Testis (tissue), 3 donors: ENCODE data around the gene TTLL9. TPM values are rescaled to one million over a fixed set of nuclear protein-coding genes. Genes with fewer than 3 reads are reported as not detected.

ENCODE experiments used
- DNase-seq: peaks from one replicate; pipeline ENCODE4 v3.0.0-alpha.2; 2019
- H3K27ac ChIP-seq, 2 donors: fragments of 200-600 bp; sonication (generic); one replicate each; pipeline ENCODE4 v1.5.1; 2019
- H3K27me3 ChIP-seq: fragments of 200-600 bp; sonication (generic); one replicate; pipeline ENCODE4 v1.5.1; 2019
- H3K36me3 ChIP-seq: fragments of 200-600 bp; sonication (generic); one replicate; pipeline ENCODE4 v1.5.1; 2017; ENCODE audit warnings: low read depth; ENCODE audit errors: missing control alignments
- H3K4me1 ChIP-seq: fragments of 200-600 bp; sonication (generic); one replicate; pipeline ENCODE4 v1.5.1; 2019
- H3K4me3 ChIP-seq, 2 donors: fragments of 200-600 bp; sonication (generic); one replicate each; pipeline ENCODE4 v1.5.1; 2017 to 2019
- H3K9me3 ChIP-seq: fragments of 200-600 bp; sonication (generic); one replicate; pipeline ENCODE4 v1.5.1; 2017
- POLR2A ChIP-seq: fragments of 450-650 bp; IDR thresholded peaks from one replicate; pipeline ENCODE4 v1.6.1; 2017; ENCODE audit warnings: antibody characterized with exemption, mild to moderate bottlenecking, moderate library complexity
- WGBS, 2 donors: methylation state at CpG; one replicate each; pipeline ENCODE4 v1.1.5; 2018; 5-methylcytosine and 5-hydroxymethylcytosine counted together
- intact Hi-C: fragments of 100-400 bp; cut with DNase I; formaldehyde crosslinking; loops from one replicate; pipeline ENCODE4 v1.15.1; 2023; ENCODE audit warnings: low total_unique reads
- polyA plus RNA-seq: library from polyadenylated mRNA; stranded (reverse); fragments of 350-450 nt; fragmentation: Illumina TruSeq; extraction: RNeasy Lipid Tissue Mini Kit (QIAGEN cat#74804); gene quantifications from one replicate; pipeline ENCODE4 v1.2.3, GENCODE V29; 2014; ENCODE audit warnings: low read depth, low replicate concordance; ENCODE audit not compliant: insufficient read depth
- total RNA-seq, 2 donors: library from RNA; depleted of rRNA; stranded (reverse); fragments of >200 nt; gene quantifications; one replicate each; pipeline ENCODE4 v1.2.3, GENCODE V29; 2016
- TF ChIP-seq, protein P1 (sequence below), 3 experiments: fragments of 450-650 bp in 2 of 3; fragments of 200-600 bp in 1 of 3; sonication (generic) in 1 of 3; IDR thresholded peaks; one replicate each; pipeline ENCODE4 v1.5.1; 2016 to 2019; ENCODE audit warnings: antibody characterized with exemption in 3 of 3, mild to moderate bottlenecking in 2 of 3, moderate library complexity in 1 of 3

TTLL9 gene
- total and polyA plus RNA-seq, 3 donors from 2014 or later: 8.7 to 32.7 (median 19.1) TPM

DNA sequence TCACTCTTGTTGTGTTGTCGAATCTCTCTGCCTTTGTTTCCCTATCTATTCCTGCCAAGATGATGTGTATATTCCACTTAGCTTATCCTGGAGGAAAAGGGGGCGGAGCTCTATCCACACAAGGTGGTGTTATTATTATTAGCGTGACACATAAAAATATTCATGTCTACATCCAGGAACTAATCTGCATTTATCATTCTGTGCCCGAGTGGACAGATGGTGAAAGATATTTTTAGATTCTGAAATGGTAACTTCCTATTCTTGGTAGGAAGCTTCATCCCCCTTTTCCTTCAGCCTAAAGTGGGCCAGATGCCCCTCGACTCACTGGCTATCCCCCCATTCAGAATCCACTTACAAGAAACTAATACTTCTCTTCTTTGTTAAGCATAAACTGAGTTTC, 99.6 kb downstream of the TTLL9 start:
- intact Hi-C loops: no loop called here
- no peak for DNase-seq
- H3K27me3 ChIP-seq: no peaks in the 10 kb centered on the region
- H3K36me3 ChIP-seq: no peaks in the 10 kb centered on the region
- no peak overlapping the region for H3K27ac ChIP-seq
- no peak overlapping the region for H3K4me3 ChIP-seq
- no peaks in the 10 kb centered on the region for H3K4me1 ChIP-seq
- H3K9me3 ChIP-seq: no peaks in the 10 kb centered on the region
- WGBS, 2 donors: 66 to 67% methylated on average over 5 of the region's 5 CpGs
- no peak for TF ChIP-seq POLR2A
- TF ChIP-seq, protein P1, sequence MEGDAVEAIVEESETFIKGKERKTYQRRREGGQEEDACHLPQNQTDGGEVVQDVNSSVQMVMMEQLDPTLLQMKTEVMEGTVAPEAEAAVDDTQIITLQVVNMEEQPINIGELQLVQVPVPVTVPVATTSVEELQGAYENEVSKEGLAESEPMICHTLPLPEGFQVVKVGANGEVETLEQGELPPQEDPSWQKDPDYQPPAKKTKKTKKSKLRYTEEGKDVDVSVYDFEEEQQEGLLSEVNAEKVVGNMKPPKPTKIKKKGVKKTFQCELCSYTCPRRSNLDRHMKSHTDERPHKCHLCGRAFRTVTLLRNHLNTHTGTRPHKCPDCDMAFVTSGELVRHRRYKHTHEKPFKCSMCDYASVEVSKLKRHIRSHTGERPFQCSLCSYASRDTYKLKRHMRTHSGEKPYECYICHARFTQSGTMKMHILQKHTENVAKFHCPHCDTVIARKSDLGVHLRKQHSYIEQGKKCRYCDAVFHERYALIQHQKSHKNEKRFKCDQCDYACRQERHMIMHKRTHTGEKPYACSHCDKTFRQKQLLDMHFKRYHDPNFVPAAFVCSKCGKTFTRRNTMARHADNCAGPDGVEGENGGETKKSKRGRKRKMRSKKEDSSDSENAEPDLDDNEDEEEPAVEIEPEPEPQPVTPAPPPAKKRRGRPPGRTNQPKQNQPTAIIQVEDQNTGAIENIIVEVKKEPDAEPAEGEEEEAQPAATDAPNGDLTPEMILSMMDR (IDR thresholded peaks at IDR 0.05): no peak

DNA sequence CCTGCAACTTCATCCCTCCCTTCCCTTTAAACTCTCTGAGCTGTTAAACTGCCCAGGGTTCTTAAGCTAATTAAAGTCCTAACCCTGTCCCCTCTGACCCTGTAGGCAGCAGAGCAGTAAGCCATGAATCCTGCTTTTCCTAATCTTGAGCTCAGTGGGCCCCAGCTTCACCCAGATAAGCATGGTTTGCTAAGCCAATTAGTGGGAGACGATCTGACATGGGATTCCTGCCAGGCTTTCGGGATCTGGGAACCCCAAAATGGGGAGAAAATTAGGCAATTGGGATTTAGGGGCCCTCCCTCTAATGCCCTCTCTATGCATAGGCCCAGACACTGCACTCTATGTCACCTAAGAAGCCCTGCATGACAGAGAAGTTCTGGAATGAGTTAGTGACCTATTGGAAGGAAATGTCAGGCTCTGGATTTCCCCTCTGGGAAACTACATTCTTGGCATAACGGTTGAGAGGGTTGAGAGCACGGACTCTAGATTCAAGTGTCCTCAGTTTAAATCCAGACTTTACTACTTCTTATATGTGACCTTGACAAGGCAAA, 102.1 kb downstream of the TTLL9 start:
- no peaks in the 10 kb centered on the region for H3K36me3 ChIP-seq
- no peaks in the 10 kb centered on the region for H3K27me3 ChIP-seq
- intact Hi-C loops: no loop called here
- TF ChIP-seq, protein P1 (IDR thresholded peaks at IDR 0.05): no peak
- TF ChIP-seq POLR2A: no peak
- DNase-seq: no peak
- H3K9me3 ChIP-seq: no peaks in the 10 kb centered on the region
- no peak overlapping the region for H3K27ac ChIP-seq
- H3K4me3 ChIP-seq: no peak overlapping the region
- WGBS, 2 donors: 39 to 51% methylated on average over 4 of the region's 4 CpGs
- H3K4me1 ChIP-seq: no peaks in the 10 kb centered on the region

DNA sequence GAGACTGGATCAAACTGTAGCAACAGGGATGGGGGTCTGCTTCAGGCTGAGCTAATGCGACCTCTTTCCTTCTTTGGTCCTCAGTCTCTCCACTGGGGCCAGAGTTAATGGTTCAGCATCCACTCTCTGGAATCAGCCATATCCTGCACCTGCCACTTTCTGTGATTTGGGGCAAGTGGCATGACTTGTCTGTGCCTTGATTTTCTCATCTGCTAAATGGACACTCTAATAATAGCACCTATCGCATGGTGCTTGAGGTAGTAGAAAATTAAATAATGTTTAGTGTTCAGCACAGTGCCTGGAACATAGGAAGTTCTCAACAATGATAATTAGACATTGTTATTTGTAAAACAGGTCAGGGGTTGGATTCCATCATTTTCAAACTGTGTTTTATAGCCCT, 103.9 kb downstream of the TTLL9 start:
- no peak for DNase-seq
- Histone ChIP-seq H3K27ac (no peak overlapping the region), H3K4me1 (no peaks in the 10 kb centered on the region), H3K36me3 (no peaks in the 10 kb centered on the region), H3K9me3 (no peaks in the 10 kb centered on the region), H3K27me3 (no peaks in the 10 kb centered on the region), H3K4me3 (no peak overlapping the region)
- intact Hi-C loops: no loop called here
- TF ChIP-seq, protein P1 (IDR thresholded peaks at IDR 0.05): no peak
- TF ChIP-seq POLR2A: no peak
- 89 to 90% methylated on average over 2 of the region's 2 CpGs for WGBS, 2 donors

DNA sequence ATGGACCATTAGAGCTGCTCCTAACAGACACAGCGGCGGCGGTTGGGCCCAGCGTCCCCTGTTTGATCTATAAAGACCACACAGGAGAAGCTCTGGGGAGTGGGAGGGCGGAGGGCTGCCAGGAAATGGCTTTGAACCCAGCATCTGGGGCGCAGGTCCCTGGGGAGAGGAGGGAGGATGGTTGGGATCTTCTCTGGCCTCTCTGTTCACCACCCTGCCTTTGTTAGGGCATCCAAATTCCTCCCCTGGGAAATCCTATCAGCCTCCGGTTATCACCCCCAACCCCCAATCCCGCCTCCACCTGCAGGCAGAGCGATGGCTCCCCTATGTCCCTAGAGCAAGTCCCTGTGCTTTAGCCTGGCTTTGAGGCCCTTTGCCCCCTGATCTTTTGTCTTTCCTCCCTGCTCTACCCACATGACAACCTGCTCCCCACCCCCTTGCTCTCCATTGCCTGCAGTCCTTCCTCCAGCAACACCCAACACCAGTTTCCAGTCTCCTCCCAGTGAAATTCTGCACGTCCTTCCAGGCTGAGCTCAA, 104.6 kb downstream of the TTLL9 start:
- intact Hi-C loops: no loop called here
- TF ChIP-seq POLR2A: no peak
- 48 to 49% methylated on average over 7 to 10 of the region's 10 CpGs for WGBS, 2 donors

DNA sequence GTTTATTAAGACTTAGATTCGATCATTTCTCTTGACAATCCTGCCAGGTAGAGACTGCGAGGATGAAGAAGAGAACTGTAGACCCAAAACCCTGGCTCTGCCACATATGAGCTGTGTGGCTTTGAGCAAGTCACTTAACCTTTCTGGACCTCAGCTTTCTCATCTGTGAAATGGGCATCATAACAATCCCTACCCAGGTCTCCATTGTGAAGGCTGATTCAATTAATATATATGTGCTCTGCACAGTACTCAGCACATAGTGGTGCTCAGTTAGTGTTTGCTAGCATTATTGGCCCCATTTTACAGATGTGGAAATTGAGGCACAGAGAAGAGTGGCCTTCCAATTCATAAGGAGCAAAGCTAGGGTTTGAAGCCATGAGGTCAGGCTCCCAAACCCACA, 105.4 kb downstream of the TTLL9 start:
- Histone ChIP-seq H3K4me1 (no peaks in the 10 kb centered on the region), H3K36me3 (no peaks in the 10 kb centered on the region), H3K27me3 (no peaks in the 10 kb centered on the region), H3K9me3 (no peaks in the 10 kb centered on the region), H3K27ac (no peak overlapping the region), H3K4me3 (no peak overlapping the region)
- TF ChIP-seq, protein P1 (IDR thresholded peaks at IDR 0.05): no peak
- TF ChIP-seq POLR2A: no peak
- 79 to 88% methylated on average over 2 of the region's 2 CpGs for WGBS, 2 donors
- no peak for DNase-seq
- intact Hi-C loops: no loop called here

More for the DNA sequence above, 104.6 kb downstream of the TTLL9 start:
- no peaks in the 10 kb centered on the region for H3K9me3 ChIP-seq
- DNase-seq: no peak
- H3K27me3 ChIP-seq: no peaks in the 10 kb centered on the region
- no peak overlapping the region for H3K27ac ChIP-seq
- no peaks in the 10 kb centered on the region for H3K4me1 ChIP-seq
- no peaks in the 10 kb centered on the region for H3K36me3 ChIP-seq
- H3K4me3 ChIP-seq: no peak overlapping the region
